AG09319 (cell line): ENCODE results near the gene SNAP47.

Experiments used
- DNase-seq: peaks from one replicate; pipeline ENCODE4 v3.0.0-alpha.2; 2010; ENCODE audit warnings: low read depth; ENCODE audit errors: extremely low read depth
- TF ChIP-seq, protein P1 (sequence below): IDR thresholded peaks from 2 replicates; pipeline ENCODE4 v1.5.1; 2011; ENCODE audit warnings: low read depth, mild to moderate bottlenecking, inconsistent platforms, low read length, moderate library complexity

Gene SNAP47

DNA sequence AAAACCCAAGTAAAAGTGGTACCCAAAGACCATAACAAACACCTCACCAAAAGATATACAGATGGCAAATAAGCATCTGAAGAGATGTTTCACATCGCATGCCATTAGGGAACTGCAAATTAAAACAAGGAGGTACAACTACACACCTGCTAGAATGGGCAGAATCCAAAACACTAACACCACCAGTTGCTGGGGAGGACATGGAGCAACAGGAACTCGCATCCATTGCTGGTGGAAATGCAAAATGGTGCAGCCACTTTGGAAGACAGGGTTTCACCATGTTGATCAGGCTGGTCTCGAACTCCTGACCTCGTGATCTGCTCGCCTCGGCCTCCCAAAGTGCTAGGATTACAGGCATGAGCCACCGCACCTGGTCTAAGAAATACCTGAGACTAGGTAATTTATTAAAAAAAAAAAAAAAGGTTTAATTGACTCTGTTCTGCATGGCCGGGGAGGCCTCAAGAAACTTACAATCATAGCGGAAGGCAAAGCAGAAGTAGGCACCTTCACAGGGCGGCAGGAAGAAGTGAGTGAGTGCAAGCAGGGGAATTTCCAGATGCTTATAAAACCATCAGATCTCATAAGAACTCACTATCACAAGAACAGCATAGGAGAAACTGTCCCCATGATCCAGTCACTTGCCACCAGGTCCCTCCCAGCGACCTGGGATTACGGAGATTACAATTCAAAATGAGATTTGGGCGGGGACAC, 50.0 kb downstream of the SNAP47 start:
- TF ChIP-seq, protein P1, sequence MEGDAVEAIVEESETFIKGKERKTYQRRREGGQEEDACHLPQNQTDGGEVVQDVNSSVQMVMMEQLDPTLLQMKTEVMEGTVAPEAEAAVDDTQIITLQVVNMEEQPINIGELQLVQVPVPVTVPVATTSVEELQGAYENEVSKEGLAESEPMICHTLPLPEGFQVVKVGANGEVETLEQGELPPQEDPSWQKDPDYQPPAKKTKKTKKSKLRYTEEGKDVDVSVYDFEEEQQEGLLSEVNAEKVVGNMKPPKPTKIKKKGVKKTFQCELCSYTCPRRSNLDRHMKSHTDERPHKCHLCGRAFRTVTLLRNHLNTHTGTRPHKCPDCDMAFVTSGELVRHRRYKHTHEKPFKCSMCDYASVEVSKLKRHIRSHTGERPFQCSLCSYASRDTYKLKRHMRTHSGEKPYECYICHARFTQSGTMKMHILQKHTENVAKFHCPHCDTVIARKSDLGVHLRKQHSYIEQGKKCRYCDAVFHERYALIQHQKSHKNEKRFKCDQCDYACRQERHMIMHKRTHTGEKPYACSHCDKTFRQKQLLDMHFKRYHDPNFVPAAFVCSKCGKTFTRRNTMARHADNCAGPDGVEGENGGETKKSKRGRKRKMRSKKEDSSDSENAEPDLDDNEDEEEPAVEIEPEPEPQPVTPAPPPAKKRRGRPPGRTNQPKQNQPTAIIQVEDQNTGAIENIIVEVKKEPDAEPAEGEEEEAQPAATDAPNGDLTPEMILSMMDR: no peak

DNA sequence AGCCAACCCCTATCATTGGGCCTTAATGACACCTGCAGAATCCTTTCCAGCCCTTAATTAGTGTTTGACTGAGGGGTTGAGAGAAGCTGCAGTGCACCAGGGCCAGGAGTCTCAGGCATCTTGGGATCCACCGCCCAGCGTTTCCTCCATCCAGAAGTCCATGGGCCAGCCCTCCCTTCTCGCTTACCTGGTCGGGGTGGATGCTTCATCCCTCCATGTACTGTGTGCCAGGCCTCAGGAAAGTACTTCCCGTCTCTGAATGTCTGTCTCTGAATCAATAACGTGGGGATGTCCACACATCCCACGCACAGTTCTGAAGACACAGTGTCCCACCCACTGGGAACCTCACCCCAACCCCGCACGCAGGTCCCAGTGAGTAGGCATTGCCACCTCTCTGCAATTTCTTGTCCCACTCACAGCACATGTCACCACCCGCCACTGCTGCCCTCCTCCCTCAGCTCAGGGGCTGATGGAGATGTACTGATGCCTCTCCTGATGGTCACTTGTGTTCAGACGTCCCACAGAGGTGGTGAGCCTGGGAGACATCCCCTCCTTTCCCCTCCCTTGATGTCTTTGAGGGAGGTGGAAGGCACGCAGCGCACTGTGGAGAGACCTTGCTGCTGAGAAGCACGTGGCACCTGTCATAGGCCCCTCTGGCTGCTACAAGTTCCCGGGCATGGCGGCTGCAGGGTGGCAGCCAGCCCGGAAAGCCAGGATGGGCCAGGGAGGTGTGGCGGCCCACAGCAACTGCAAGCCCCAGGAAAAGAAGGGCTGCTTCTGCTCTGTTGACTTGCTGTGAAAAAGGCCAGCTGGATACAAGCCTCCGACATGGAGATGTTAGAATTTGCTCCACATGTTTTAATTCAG, 50.8 kb downstream of the SNAP47 start:
- TF ChIP-seq, protein P1: no peak

More for the DNA sequence above, 50.0 kb downstream of the SNAP47 start:
- no peak for DNase-seq

DNA sequence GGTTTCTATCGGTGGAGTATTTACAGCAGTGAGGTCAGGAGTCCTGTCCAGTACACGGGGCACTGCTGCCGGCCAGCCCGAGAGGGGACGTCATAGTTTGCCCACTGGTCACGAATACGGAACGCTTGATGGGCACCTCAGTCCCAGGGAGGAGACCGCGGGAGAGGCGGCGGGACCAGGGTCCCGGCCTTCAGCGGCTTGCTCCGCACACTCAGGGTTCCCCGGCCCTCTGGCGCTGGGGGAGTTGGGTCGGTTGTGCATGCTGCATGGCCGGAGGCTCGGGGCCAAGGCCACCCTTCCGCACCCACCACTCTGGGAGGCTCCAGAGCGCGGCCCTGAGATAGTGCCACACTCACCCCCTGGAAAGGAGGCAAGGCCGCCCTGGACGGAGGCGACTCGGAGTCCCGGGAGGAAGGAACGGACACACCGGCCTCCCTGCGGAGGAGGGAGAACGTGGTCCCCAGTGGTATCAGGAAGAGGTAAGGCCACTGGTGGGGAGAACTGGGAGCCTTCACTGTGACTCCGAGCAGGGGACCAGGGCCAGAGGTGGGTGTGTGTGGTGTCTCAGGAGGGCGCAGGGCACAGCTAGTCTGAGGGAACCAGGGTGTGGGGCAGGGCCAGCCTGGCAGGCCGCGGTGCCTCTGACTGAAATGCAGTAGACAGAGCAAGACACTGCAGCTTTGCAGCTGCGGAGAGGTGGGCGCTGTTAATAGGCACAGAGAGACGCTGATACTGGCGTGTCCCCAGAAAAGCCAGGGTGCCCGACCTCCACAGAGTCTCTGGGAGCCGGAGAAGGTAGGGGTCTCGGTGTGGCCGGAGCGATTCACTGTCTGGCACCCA, 51.7 kb downstream of the SNAP47 start:
- TF ChIP-seq, protein P1: no peak
- no peak for DNase-seq

More for the DNA sequence above, 50.8 kb downstream of the SNAP47 start:
- DNase-seq: no peak

DNA sequence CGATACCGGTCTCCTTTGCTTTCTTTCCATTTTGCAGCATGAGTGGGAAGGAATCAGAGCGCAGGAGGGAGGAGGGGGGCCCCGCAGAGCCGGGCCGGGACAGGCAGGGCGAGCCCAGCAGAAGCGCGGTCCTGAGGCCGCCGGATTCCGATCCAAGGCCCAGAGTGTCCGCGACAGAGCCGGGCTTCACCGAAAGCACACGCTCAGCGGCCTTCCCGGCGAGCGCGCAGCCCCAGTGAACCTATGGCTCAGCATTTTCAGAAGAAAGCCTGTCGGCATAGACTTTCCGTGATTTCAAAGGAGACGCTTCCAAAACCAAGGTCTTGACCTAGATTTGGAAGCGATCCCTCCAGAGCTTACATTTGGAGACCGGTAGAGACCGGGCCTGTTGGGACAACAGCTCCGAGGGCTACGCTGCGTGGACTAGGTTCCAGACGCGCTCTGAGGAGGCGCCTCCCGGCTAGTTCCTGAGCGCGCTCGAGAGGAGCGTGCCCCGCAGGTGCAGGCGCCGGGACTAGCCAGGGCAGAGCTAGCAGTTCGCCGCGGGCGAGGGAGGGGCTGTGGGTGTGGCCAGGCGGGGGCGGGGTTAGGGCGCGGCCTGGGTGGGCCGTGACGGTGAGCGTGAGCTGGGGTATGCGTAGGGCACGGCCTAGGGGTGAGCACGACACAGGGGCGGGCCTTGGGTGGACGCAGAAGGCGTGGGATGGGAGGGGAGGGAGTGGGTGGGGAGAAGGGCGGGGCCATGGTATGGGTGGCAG, 52.5 kb downstream of the SNAP47 start:
- TF ChIP-seq, protein P1: no peak
- peak; percentile 87 for DNase-seq

DNA sequence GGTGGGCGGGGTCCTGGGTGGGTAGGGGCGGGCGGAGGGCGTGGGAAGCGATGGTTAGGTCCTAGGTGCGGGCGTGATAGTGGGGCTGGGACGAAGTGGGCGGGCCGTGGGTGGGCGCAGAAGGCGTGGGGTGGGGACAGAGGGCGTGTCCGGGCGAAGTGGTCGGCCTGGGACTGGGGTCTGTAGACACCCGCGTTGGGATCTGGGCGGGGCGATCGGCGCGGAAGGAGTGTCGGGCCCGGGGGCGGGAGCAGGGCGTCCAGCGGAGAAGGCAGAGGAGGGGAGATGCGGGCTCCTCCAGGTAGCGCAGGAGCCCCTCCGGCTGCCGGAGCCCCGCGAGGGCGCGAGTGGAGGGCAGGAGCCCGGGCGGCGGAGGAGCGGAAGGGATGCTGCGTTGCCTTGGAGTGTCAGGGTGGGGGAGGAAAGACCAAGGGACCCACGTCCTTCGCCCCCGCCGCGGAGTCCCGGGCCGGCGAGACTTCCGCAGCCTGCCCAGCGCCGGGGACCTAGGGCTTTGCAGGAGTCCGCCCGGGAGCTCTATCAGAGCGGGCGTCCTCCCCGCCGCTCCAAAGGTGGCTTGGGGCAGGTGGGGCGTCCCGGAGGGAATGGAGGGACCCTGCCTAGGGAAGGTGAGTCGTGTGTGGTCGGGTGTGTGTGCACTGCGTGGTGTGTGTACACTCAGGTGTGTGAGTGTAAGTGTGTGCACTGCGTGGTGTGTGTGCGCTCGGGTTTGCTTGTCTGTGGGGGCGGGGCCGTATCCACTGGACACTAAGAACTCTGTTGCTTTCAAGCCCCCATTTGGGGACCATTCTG, 53.2 kb downstream of the SNAP47 start:
- TF ChIP-seq, protein P1: no peak
- DNase-seq: no peak
